ENCODE results near the gene NECAB2.

The NECAB2 gene

GRCh38 chr16:84038469-84038868 is 70.4 kb downstream of the NECAB2 start:
- FAIRE-seq (no peak), DNase-seq (ENCODE audit: extremely low spot score, insufficient read length, low read depth) (no peak)

GRCh38 chr16:84039696-84040095 is 71.7 kb downstream of the NECAB2 start:
- FAIRE-seq = no peak
- DNase-seq (ENCODE audit: extremely low spot score, insufficient read length, low read depth) = no peak

- DNase-seq (ENCODE audit: extremely low spot score, insufficient read length, low read depth) = no peak
- no peak for FAIRE-seq
Measured at GRCh38 chr16:84040226-84040822, 72.3 kb downstream of the NECAB2 start.

GRCh38 chr16:84040823-84041820 is 73.1 kb downstream of the NECAB2 start:
- no peak for DNase-seq (ENCODE audit: extremely low spot score, insufficient read length, low read depth)
- no peak for FAIRE-seq

GRCh38 chr16:84041881-84042280 is 73.8 kb downstream of the NECAB2 start:
- no peak for DNase-seq (ENCODE audit: extremely low spot score, insufficient read length, low read depth)
- FAIRE-seq = no peak

- FAIRE-seq = no peak
- no peak for DNase-seq (ENCODE audit: extremely low spot score, insufficient read length, low read depth)
Measured at GRCh38 chr16:84042308-84042878, 74.3 kb downstream of the NECAB2 start, which contains the start of gene SLC38A8. TSS of gene SLC38A8 (minus strand) at chr16:84042795. CDS start at chr16:84042157, 638 bp downstream.

GRCh38 chr16:84042879-84043485 is 74.9 kb downstream of the NECAB2 start:
- FAIRE-seq (no peak), DNase-seq (ENCODE audit: extremely low spot score, insufficient read length, low read depth) (no peak)

GRCh38 chr16:84043486-84044117 is 75.6 kb downstream of the NECAB2 start:
- no peak for FAIRE-seq
- no peak for DNase-seq (ENCODE audit: extremely low spot score, insufficient read length, low read depth)

- FAIRE-seq (no peak), DNase-seq (ENCODE audit: extremely low spot score, insufficient read length, low read depth) (no peak)
Measured at GRCh38 chr16:84044118-84044488, 76.1 kb downstream of the NECAB2 start.

GRCh38 chr16:84045001-84045817 is 77.2 kb downstream of the NECAB2 start:
- FAIRE-seq (no peak), DNase-seq (ENCODE audit: extremely low spot score, insufficient read length, low read depth) (no peak)

GRCh38 chr16:84045818-84046470 is 77.9 kb downstream of the NECAB2 start:
- FAIRE-seq (no peak), DNase-seq (ENCODE audit: extremely low spot score, insufficient read length, low read depth) (no peak)

- FAIRE-seq (no peak), DNase-seq (ENCODE audit: extremely low spot score, insufficient read length, low read depth) (no peak)
Measured at GRCh38 chr16:84047206-84047605, 79.2 kb downstream of the NECAB2 start.

GRCh38 chr16:84047626-84048025 is 79.6 kb downstream of the NECAB2 start:
- no peak for DNase-seq (ENCODE audit: extremely low spot score, insufficient read length, low read depth)
- no peak for FAIRE-seq

GRCh38 chr16:84048270-84048669 is 80.2 kb downstream of the NECAB2 start:
- DNase-seq (ENCODE audit: extremely low spot score, insufficient read length, low read depth) = no peak
- FAIRE-seq = no peak

GRCh38 chr16:84048871-84049270 is 80.8 kb downstream of the NECAB2 start:
- DNase-seq (ENCODE audit: extremely low spot score, insufficient read length, low read depth) = no peak
- no peak for FAIRE-seq

GRCh38 chr16:84049403-84050060 is 81.5 kb downstream of the NECAB2 start:
- FAIRE-seq (no peak), DNase-seq (ENCODE audit: extremely low spot score, insufficient read length, low read depth) (no peak)

- DNase-seq (ENCODE audit: extremely low spot score, insufficient read length, low read depth) (no peak), FAIRE-seq (no peak)
Measured at GRCh38 chr16:84050316-84050715, 82.3 kb downstream of the NECAB2 start.

- FAIRE-seq (no peak), DNase-seq (ENCODE audit: extremely low spot score, insufficient read length, low read depth) (no peak)
Measured at GRCh38 chr16:84052071-84052622, 84.1 kb downstream of the NECAB2 start.
